OCI-LY1 (cell line): Measurements from ENCODE around the gene MMEL1.

Experiments used
- CTCF ChIP-seq: fragments of 200-600 bp; sonication (generic), shearing (Covaris generic); IDR thresholded peaks from 2 replicates; pipeline ENCODE4 v1.5.1; 2017; ENCODE audit warnings: mild to moderate bottlenecking, antibody characterized with exemption, low read length, moderate library complexity, mixed read lengths
- EZH2 ChIP-seq: fragments of 200-600 bp; sonication (generic), shearing (Covaris generic); IDR thresholded peaks from 2 replicates; pipeline ENCODE4 v1.8.0; 2017; ENCODE audit warnings: borderline replicate concordance, mixed run types, mild to moderate bottlenecking, antibody characterized with exemption, low read length, moderate library complexity, mixed read lengths

GRCh38 chr1:2595261-2595811, 37.5 kb downstream of the MMEL1 start:
- no peak for TF ChIP-seq CTCF
- no peak for TF ChIP-seq EZH2
